DND-41 (cell line): ENCODE data around the gene ANKRD36C.
"Not testable (repeated sequence)": the region's sequence is repeated elsewhere in the genome, so short reads cannot be mapped to it uniquely, and the experiment has no call there.

ENCODE experiments used
- ATAC-seq: fragments of 200-7000 bp; cut with Tn5 transposase; 3 replicates; pipeline ENCODE4 v1.9.1; 2021; ENCODE audit warnings: low read depth; ENCODE audit not compliant: insufficient read depth
- DNase-seq: peaks from one replicate; pipeline ENCODE4 v3.0.0-alpha.2; 2020
- H2AFZ ChIP-seq: 2 replicates; pipeline ENCODE4 v1.6.0; 2012; ENCODE audit warnings: low read depth, low read length
- H3K27ac ChIP-seq: 2 replicates; pipeline ENCODE4 v1.5.1; 2012; ENCODE audit warnings: low read length, inconsistent platforms
- H3K27me3 ChIP-seq: fragments of 200-600 bp; sonication (generic); 2 replicates; pipeline ENCODE4 v1.6.0; 2012; ENCODE audit warnings: low read length, mild to moderate bottlenecking, inconsistent platforms; ENCODE audit not compliant: insufficient read depth, poor library complexity
- H3K36me3 ChIP-seq: 2 replicates; pipeline ENCODE4 v1.5.1; 2012; ENCODE audit warnings: low read length, inconsistent platforms; ENCODE audit not compliant: insufficient read depth
- H3K4me1 ChIP-seq: 2 replicates; pipeline ENCODE4 v1.5.1; 2012; ENCODE audit warnings: mild to moderate bottlenecking, low read length; ENCODE audit not compliant: insufficient read depth
- H3K4me2 ChIP-seq: 2 replicates; pipeline ENCODE4 v1.6.0; 2012; ENCODE audit warnings: mild to moderate bottlenecking, moderate library complexity, low read length, inconsistent platforms; ENCODE audit not compliant: insufficient read depth
- H3K4me3 ChIP-seq, 2 experiments: fragments of 200-600 bp in 1 of 2; shearing (Covaris generic) in 1 of 2; 2 replicates each; pipeline ENCODE4 v1.5.1; 2012 to 2016; ENCODE audit warnings: inconsistent platforms in 2 of 2, low read length in 2 of 2, mild to moderate bottlenecking in 2 of 2, low read depth in 1 of 2, moderate library complexity in 1 of 2
- H3K79me2 ChIP-seq: 2 replicates; pipeline ENCODE4 v1.6.0; 2012; ENCODE audit warnings: low read length, inconsistent platforms; ENCODE audit not compliant: insufficient read depth
- H3K9ac ChIP-seq: 2 replicates; pipeline ENCODE4 v1.6.0; 2012; ENCODE audit warnings: low read depth, mild to moderate bottlenecking, inconsistent platforms, low read length, moderate library complexity
- H3K9me3 ChIP-seq: 2 replicates; pipeline ENCODE4 v1.5.1; 2012; ENCODE audit warnings: low read length, moderate library complexity, mild to moderate bottlenecking, inconsistent platforms; ENCODE audit not compliant: insufficient read depth, severe bottlenecking
- H4K20me1 ChIP-seq: 2 replicates; pipeline ENCODE4 v1.6.0; 2012; ENCODE audit warnings: low read length; ENCODE audit not compliant: insufficient read depth
- CTCF ChIP-seq: IDR thresholded peaks from 2 replicates; pipeline ENCODE4 v1.5.1; 2012; ENCODE audit warnings: borderline replicate concordance, low read length, moderate library complexity, mild to moderate bottlenecking; ENCODE audit not compliant: poor library complexity, severe bottlenecking; ENCODE audit errors: extremely low read depth

The ANKRD36C gene

GRCh38 chr2:96009833-96010232, 18.2 kb upstream of the ANKRD36C start:
- peak overlapping the region; percentile 86 for H2AFZ ChIP-seq

GRCh38 chr2:96008051-96008450, 16.4 kb upstream of the ANKRD36C start:
- H3K4me1 ChIP-seq = peaks cover 16% of the 10 kb centered on the region
- not testable (repeated sequence) for H4K20me1 ChIP-seq, H3K27ac ChIP-seq, H2AFZ ChIP-seq, H3K27me3 ChIP-seq, DNase-seq, ATAC-seq, H3K79me2 ChIP-seq, H3K4me3 ChIP-seq, H3K9me3 ChIP-seq, H3K36me3 ChIP-seq, H3K4me2 ChIP-seq, H3K9ac ChIP-seq

More at GRCh38 chr2:96009833-96010232, 18.2 kb upstream of the ANKRD36C start:
- Histone ChIP-seq H3K4me1 (peaks cover 16% of the 10 kb centered on the region), H3K4me3 (peak overlapping the region; percentile 21 to 60; a peak in 3 of 4 replicates), H3K9ac (peak overlapping the region; percentile 58), H3K4me2 (peak overlapping the region; percentile 90)
- not testable (repeated sequence) for DNase-seq, H3K27ac ChIP-seq, H3K27me3 ChIP-seq, H3K9me3 ChIP-seq, ATAC-seq, H3K79me2 ChIP-seq, H3K36me3 ChIP-seq, H4K20me1 ChIP-seq

- H3K36me3 ChIP-seq, H4K20me1 ChIP-seq, H3K27me3 ChIP-seq, H3K9ac ChIP-seq, H3K4me2 ChIP-seq, ATAC-seq, DNase-seq, H3K79me2 ChIP-seq, H3K4me3 ChIP-seq, H3K9me3 ChIP-seq, H3K27ac ChIP-seq, H2AFZ ChIP-seq: not testable (repeated sequence)
- H3K4me1 ChIP-seq = peaks cover 14% of the 10 kb centered on the region
Measured at GRCh38 chr2:96006248-96006647, 14.6 kb upstream of the ANKRD36C start.

GRCh38 chr2:95992520-95993272, 1.1 kb upstream of the ANKRD36C start:
- H4K20me1 ChIP-seq, H3K27me3 ChIP-seq, H3K36me3 ChIP-seq, H3K9me3 ChIP-seq: not testable (repeated sequence)
- peak overlapping the region; percentile 99 for H3K4me2 ChIP-seq
- peak overlapping the region; percentile 78 for H3K9ac ChIP-seq
- H3K79me2 ChIP-seq = peaks cover 22% of the 10 kb centered on the region
- H3K4me3 ChIP-seq = peak overlapping the region; percentile 66 to 85; a peak in 3 of 4 replicates
- H3K4me1 ChIP-seq = peaks cover 14% of the 10 kb centered on the region; the same call in 1 of the 2 replicates
- ATAC-seq (peak; percentile 49), DNase-seq (peak; percentile 68)
- H3K27ac ChIP-seq = peak overlapping the region; percentile 97
- peak; percentile 76 for TF ChIP-seq CTCF
- H2AFZ ChIP-seq = peak overlapping the region; percentile 99

- H3K27ac ChIP-seq = peak overlapping the region; percentile 97
- ATAC-seq (peak; percentile 65), DNase-seq (peak; percentile 66)
- H3K4me1 ChIP-seq = peaks cover 14% of the 10 kb centered on the region; the same call in 1 of the 2 replicates
- H3K9ac ChIP-seq = peak overlapping the region; percentile 78
- H3K27me3 ChIP-seq, H3K9me3 ChIP-seq, H4K20me1 ChIP-seq, H3K36me3 ChIP-seq: not testable (repeated sequence)
- H3K4me2 ChIP-seq = peak overlapping the region; percentile 99
- peaks cover 22% of the 10 kb centered on the region for H3K79me2 ChIP-seq
- peak overlapping the region; percentile 66 to 85; a peak in 3 of 4 replicates for H3K4me3 ChIP-seq
- peak overlapping the region; percentile 99 for H2AFZ ChIP-seq
Measured at GRCh38 chr2:95992102-95992501, 478 bp upstream of the ANKRD36C start.

GRCh38 chr2:95990884-95991283, 740 bp downstream of the ANKRD36C start:
- not testable (repeated sequence) for H4K20me1 ChIP-seq, ATAC-seq, H3K36me3 ChIP-seq, H3K27ac ChIP-seq, H2AFZ ChIP-seq, H3K27me3 ChIP-seq, H3K9me3 ChIP-seq
- Histone ChIP-seq H3K4me3 (peak overlapping the region; percentile 14 to 56; a peak in 3 of 4 replicates), H3K79me2 (peaks cover 22% of the 10 kb centered on the region), H3K4me1 (peaks cover 14% of the 10 kb centered on the region; the same call in 1 of the 2 replicates), H3K4me2 (peak overlapping the region; percentile 58), H3K9ac (peak overlapping the region; percentile 47)
- peak; percentile 37 for DNase-seq

- not testable (repeated sequence) for H4K20me1 ChIP-seq, H3K79me2 ChIP-seq, H3K4me1 ChIP-seq, ATAC-seq, H3K4me2 ChIP-seq, DNase-seq, H2AFZ ChIP-seq, H3K27me3 ChIP-seq, H3K9ac ChIP-seq, H3K27ac ChIP-seq, H3K4me3 ChIP-seq, H3K9me3 ChIP-seq
- peaks cover 20% of the 10 kb centered on the region; the same call in 1 of the 2 replicates for H3K36me3 ChIP-seq
Measured at GRCh38 chr2:95951662-95952061, 40.0 kb downstream of the ANKRD36C start.
